ENCODE measurements around the gene ANKDD1B. TPM values are rescaled to one million over a fixed set of nuclear protein-coding genes. Genes with fewer than 3 reads are reported as not detected.

ANKDD1B gene
- total and polyA plus RNA-seq, 2 experiments from 2014 or later = 0.40 to 0.73 TPM

- TF ChIP-seq NANOG (IDR thresholded peaks at IDR 0.05; ENCODE audit: borderline replicate concordance) (no peak), POLR2AphosphoS5 (IDR thresholded peaks at IDR 0.05; ENCODE audit: low read depth) (no peak), CREB1 (CRISPR knock-in tag; IDR thresholded peaks at IDR 0.05; ENCODE audit: low read depth) (no peak), EZH2 (IDR thresholded peaks at IDR 0.05; ENCODE audit: low read depth, unreplicated experiment) (no peak)
- TF ChIP-seq, protein P1, sequence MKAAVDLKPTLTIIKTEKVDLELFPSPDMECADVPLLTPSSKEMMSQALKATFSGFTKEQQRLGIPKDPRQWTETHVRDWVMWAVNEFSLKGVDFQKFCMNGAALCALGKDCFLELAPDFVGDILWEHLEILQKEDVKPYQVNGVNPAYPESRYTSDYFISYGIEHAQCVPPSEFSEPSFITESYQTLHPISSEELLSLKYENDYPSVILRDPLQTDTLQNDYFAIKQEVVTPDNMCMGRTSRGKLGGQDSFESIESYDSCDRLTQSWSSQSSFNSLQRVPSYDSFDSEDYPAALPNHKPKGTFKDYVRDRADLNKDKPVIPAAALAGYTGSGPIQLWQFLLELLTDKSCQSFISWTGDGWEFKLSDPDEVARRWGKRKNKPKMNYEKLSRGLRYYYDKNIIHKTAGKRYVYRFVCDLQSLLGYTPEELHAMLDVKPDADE (IDR thresholded peaks at IDR 0.05) = no peak
Observed at GRCh38 chr5:75653521-75653920, 42.3 kb downstream of the ANKDD1B start (continued).

- Histone ChIP-seq H2AFZ (peak overlapping the region; percentile 90), H3K36me3 (ENCODE audit: insufficient read depth) (no peaks in the 10 kb centered on the region), H3K4me1 (ENCODE audit: insufficient read depth) (peaks cover 16% of the 10 kb centered on the region), H3K27ac (ENCODE audit: low read depth) (no peak overlapping the region), H3K4me3 (no peak overlapping the region), H3K9me2 (ENCODE audit: insufficient read depth) (no peaks in the 10 kb centered on the region), H3K79me2 (replicated peaks; ENCODE audit: insufficient read depth) (no peaks in the 10 kb centered on the region), H3F3A (replicated peaks; ENCODE audit: low read depth) (no peaks in the 10 kb centered on the region), H4K20me1 (replicated peaks; ENCODE audit: insufficient read depth) (no peaks in the 10 kb centered on the region), H3K4me2 (no peak overlapping the region), H3K27me3 (ENCODE audit: insufficient read depth) (no peaks in the 10 kb centered on the region)
- Mint-ChIP-seq H3K9me3 (no peaks in the 10 kb centered on the region; the same call in 2 of the 3 replicates), H3K4me1 (peaks cover 15% of the 10 kb centered on the region), H3K27ac (no peak overlapping the region), H3K27me3 (ENCODE audit: insufficient read depth, low read depth, poor library complexity) (peaks cover 13% of the 10 kb centered on the region), H3K36me3 (ENCODE audit: low read depth) (no peaks in the 10 kb centered on the region), H3K4me3 (no peak overlapping the region)
- no peak for TF ChIP-seq CREB1 (CRISPR knock-in tag; IDR thresholded peaks at IDR 0.05; ENCODE audit: low read depth)
- no peak for DNase-seq (ENCODE audit: low spot score)
- no peak for ATAC-seq
Observed at GRCh38 chr5:75654693-75655295, 43.5 kb downstream of the ANKDD1B start.

DNA sequence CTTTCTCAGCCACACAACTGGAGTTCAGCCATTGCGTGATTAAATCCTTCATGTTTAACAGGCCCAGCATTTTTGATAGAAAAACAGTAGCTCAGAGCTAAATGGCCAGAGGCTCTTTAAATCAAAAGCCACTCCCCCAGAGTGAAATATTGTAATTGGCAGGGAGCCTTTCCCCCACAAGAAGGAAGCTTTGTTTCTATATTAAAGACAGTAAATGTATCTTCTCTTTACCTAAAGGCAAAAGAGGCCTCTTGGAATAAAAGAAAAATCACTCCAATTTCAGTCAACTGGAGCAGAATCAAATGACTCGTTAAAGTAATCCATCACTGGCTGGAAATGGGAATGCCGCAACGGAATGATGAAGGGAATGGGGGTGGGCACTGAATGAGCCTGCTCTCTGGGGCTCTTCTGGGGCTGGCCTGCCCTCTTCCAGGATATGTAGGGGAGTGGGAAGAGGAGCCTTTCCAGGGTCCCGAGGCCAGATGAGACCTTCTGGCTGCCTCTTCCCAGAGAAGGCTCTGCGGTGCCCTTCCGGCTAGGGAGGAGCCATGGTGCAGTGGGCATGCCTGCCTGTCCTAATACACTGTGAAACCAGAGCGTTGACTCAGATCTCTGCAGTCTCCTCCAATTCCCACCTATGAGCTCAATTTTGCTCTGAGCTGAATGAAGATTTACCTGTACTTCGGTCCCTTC lies 45.2 kb downstream of the ANKDD1B start:
- Histone ChIP-seq H4K20me1 (replicated peaks; ENCODE audit: insufficient read depth) (no peaks in the 10 kb centered on the region), H3K4me2 (peak overlapping the region; percentile 38; the same call in 1 of the 2 replicates), H3K27ac (ENCODE audit: low read depth) (0 out of 2 replicates have a peak overlapping the region, but pooled peaks have one; percentile 3), H3F3A (replicated peaks; ENCODE audit: low read depth) (no peaks in the 10 kb centered on the region), H3K27me3 (ENCODE audit: insufficient read depth) (no peaks in the 10 kb centered on the region), H3K36me3 (ENCODE audit: insufficient read depth) (no peaks in the 10 kb centered on the region), H3K4me3 (no peak overlapping the region), H3K79me2 (replicated peaks; ENCODE audit: insufficient read depth) (no peaks in the 10 kb centered on the region), H3K4me1 (ENCODE audit: insufficient read depth) (peaks cover 16% of the 10 kb centered on the region), H2AFZ (peak overlapping the region; percentile 96), H3K9me2 (ENCODE audit: insufficient read depth) (no peaks in the 10 kb centered on the region)
- DNase-seq (ENCODE audit: low spot score) (peak; percentile 13), ATAC-seq (peak; percentile 73)
- Mint-ChIP-seq H3K36me3 (ENCODE audit: low read depth) (no peaks in the 10 kb centered on the region), H3K4me3 (no peak overlapping the region), H3K27me3 (ENCODE audit: insufficient read depth, low read depth, poor library complexity) (peaks cover 10% of the 10 kb centered on the region), H3K4me1 (peaks cover 15% of the 10 kb centered on the region), H3K27ac (no peak overlapping the region), H3K9me3 (no peaks in the 10 kb centered on the region; the same call in 2 of the 3 replicates)
- TF ChIP-seq, protein P1 (IDR thresholded peaks at IDR 0.05) = no peak
- no peak for TF ChIP-seq EZH2phosphoT487 (IDR thresholded peaks at IDR 0.05; ENCODE audit: unreplicated experiment)
- TF ChIP-seq REST (IDR thresholded peaks at IDR 0.05; ENCODE audit: unreplicated experiment) = no peak
- no peak for TF ChIP-seq POLR2AphosphoS5 (IDR thresholded peaks at IDR 0.05; ENCODE audit: low read depth)
- no peak for TF ChIP-seq JUNB (IDR thresholded peaks at IDR 0.05; ENCODE audit: unreplicated experiment)
- no peak for TF ChIP-seq CREB1 (CRISPR knock-in tag; IDR thresholded peaks at IDR 0.05; ENCODE audit: low read depth)
- TF ChIP-seq NANOG (IDR thresholded peaks at IDR 0.05; ENCODE audit: borderline replicate concordance) = no peak
- no peak for TF ChIP-seq ZNF331 (CRISPR knock-in tag; IDR thresholded peaks at IDR 0.05; ENCODE audit: low read depth)
- no peak for TF ChIP-seq STAT1 (IDR thresholded peaks at IDR 0.05; ENCODE audit: unreplicated experiment)
- TF ChIP-seq ZNF114 (CRISPR knock-in tag; IDR thresholded peaks at IDR 0.05) = no peak

All from GM23338 (cell line).